A549 treated with ZK216348 at 1 μM for 4 hours (cell line): ENCODE results near the gene KANSL1L. TPM values are rescaled to one million over a fixed set of nuclear protein-coding genes. Genes with fewer than 3 reads are reported as not detected.

Source experiments
- total RNA-seq: library from RNA; stranded (reverse); fragments of 200-300 nt; extraction: Qiagen RNA extraction; gene quantifications from 5 replicates; pipeline ENCODE4 v1.2.3, GENCODE V29; 2022; ENCODE audit warnings: low read depth

Gene KANSL1L
- total RNA-seq, result 0.17 to 0.90 TPM (median 0.62 TPM) in 5 replicates

GRCh38 chr2:210171309-210172218 lies at the start of gene KANSL1L:
TSS of gene KANSL1L (minus strand) at chr2:210171409. CDS start at chr2:210154582, 16,827 bp downstream.

GRCh38 chr2:210002158-210003157 lies 168.8 kb downstream of the KANSL1L start, which contains the start of gene RPE:
TSS of gene RPE (plus strand) at chr2:210002638. CDS start at chr2:210002662, 24 bp downstream.

Other genes with a start within 250 kb of the KANSL1L start
- gene RPE, start 168.8 kb downstream of the KANSL1L start, total RNA-seq, result 59.2 to 74.0 TPM (median 66.5 TPM) in 5 replicates
- 0.11 to 0.24 TPM in 2 of 5 replicates, not detected in the others for gene ACADL, start 54.0 kb upstream of the KANSL1L start, total RNA-seq
- not detected in 5 replicates for gene MYL1, start 143.8 kb upstream of the KANSL1L start, total RNA-seq